NCI-H1436 (cell line): ENCODE measurements around the gene PCDHA11.
"Not testable (repeated sequence)": the region's sequence is repeated elsewhere in the genome, so short reads cannot be mapped to it uniquely, and the experiment has no call there.

Experiments used
- DNase-seq: peaks from one replicate; lab custom pipeline; 2025; lab: John Stamatoyannopoulos, UW

The PCDHA11 gene

GRCh38 chr5:140848139-140849102 lies 20.3 kb upstream of the PCDHA11 start, which contains the start of gene PCDHA9:
Gene PCDHA9 (plus strand): TSS chr5:140848382. CDS start chr5:140848496, 114 bp downstream.
- peak; percentile 67 for DNase-seq

- not testable (repeated sequence) for DNase-seq
Observed at GRCh38 chr5:140849831-140850634, 18.7 kb upstream of the PCDHA11 start.

- no peak for DNase-seq
Observed at GRCh38 chr5:140855772-140856674, 12.7 kb upstream of the PCDHA11 start, which contains the start of gene PCDHA10. Gene PCDHA10 (plus strand): TSS chr5:140855897. CDS start chr5:140856049, 152 bp downstream.

- DNase-seq: no peak
Observed at GRCh38 chr5:140857177-140857986, 11.4 kb upstream of the PCDHA11 start.

- DNase-seq: no peak
Observed at GRCh38 chr5:140857987-140858240, 10.8 kb upstream of the PCDHA11 start.

GRCh38 chr5:140862441-140863295 lies 6.1 kb upstream of the PCDHA11 start:
- DNase-seq: no peak

GRCh38 chr5:140869555-140869886 lies 764 bp downstream of the PCDHA11 start:
- DNase-seq: no peak

- DNase-seq: no peak
Observed at GRCh38 chr5:140870221-140871201, 1.8 kb downstream of the PCDHA11 start.

GRCh38 chr5:140875085-140876065 lies 6.6 kb downstream of the PCDHA11 start, which contains the start of gene PCDHA12:
Gene PCDHA12 (plus strand): TSS chr5:140875308. CDS start chr5:140875473, 165 bp downstream.
- no peak for DNase-seq

GRCh38 chr5:140876541-140877261 lies 7.9 kb downstream of the PCDHA11 start:
- DNase-seq: not testable (repeated sequence)

GRCh38 chr5:140877262-140877581 lies 8.5 kb downstream of the PCDHA11 start:
- DNase-seq: no peak

GRCh38 chr5:140881889-140882590 lies 13.3 kb downstream of the PCDHA11 start, which contains the start of gene PCDHA13:
Gene PCDHA13 (plus strand): TSS chr5:140882124. CDS start chr5:140882269, 145 bp downstream.
- DNase-seq: no peak

- no peak for DNase-seq
Observed at GRCh38 chr5:140882591-140882899, 13.8 kb downstream of the PCDHA11 start.

GRCh38 chr5:140883373-140883772 lies 14.6 kb downstream of the PCDHA11 start:
- DNase-seq: no peak

GRCh38 chr5:140883927-140884697 lies 15.4 kb downstream of the PCDHA11 start:
- DNase-seq: no peak

- DNase-seq: no peak
Observed at GRCh38 chr5:140916325-140916724, 47.6 kb downstream of the PCDHA11 start.
